Non-pigmented ciliary epithelial cell (primary cell): Measurements from ENCODE around the gene MATN3.

Experiments used
- DNase-seq: peaks from one replicate; pipeline ENCODE4 v3.0.0-alpha.2; 2010; ENCODE audit warnings: low read depth

Gene MATN3

GRCh38 chr2:20005067-20005627, 7.3 kb downstream of the MATN3 start:
- no peak for DNase-seq

- no peak for DNase-seq
Measured at GRCh38 chr2:20001361-20001863, 11.1 kb downstream of the MATN3 start.

- DNase-seq = no peak
Measured at GRCh38 chr2:19993731-19994130, 18.7 kb downstream of the MATN3 start.

- no peak for DNase-seq
Measured at GRCh38 chr2:19991895-19992294, 20.6 kb downstream of the MATN3 start.

GRCh38 chr2:19990416-19990728, 22.1 kb downstream of the MATN3 start:
- DNase-seq = no peak

GRCh38 chr2:19989667-19990415, 22.6 kb downstream of the MATN3 start, which contains the start of gene WDR35:
Gene WDR35, minus strand, starts transcription at chr2:19990105. Its CDS starts 90 bp downstream, at chr2:19990015.
- peak; percentile 35 for DNase-seq

GRCh38 chr2:19989342-19989666, 23.2 kb downstream of the MATN3 start:
- DNase-seq = no peak

- no peak for DNase-seq
Measured at GRCh38 chr2:19988600-19988999, 23.9 kb downstream of the MATN3 start.

GRCh38 chr2:19987936-19988335, 24.5 kb downstream of the MATN3 start:
- no peak for DNase-seq

GRCh38 chr2:19982268-19982667, 30.2 kb downstream of the MATN3 start:
- DNase-seq = no peak

- no peak for DNase-seq
Measured at GRCh38 chr2:19979932-19980331, 32.5 kb downstream of the MATN3 start.

- DNase-seq = no peak
Measured at GRCh38 chr2:19973466-19973865, 39.0 kb downstream of the MATN3 start.

GRCh38 chr2:19971691-19972090, 40.8 kb downstream of the MATN3 start:
- no peak for DNase-seq

- DNase-seq = no peak
Measured at GRCh38 chr2:19963386-19963785, 49.1 kb downstream of the MATN3 start.

GRCh38 chr2:19955544-19956422, 56.7 kb downstream of the MATN3 start:
- peak; percentile 42 for DNase-seq

GRCh38 chr2:19949071-19949470, 63.4 kb downstream of the MATN3 start:
- DNase-seq = no peak

- no peak for DNase-seq
Measured at GRCh38 chr2:19947184-19947940, 65.1 kb downstream of the MATN3 start.

GRCh38 chr2:19944205-19944845, 68.1 kb downstream of the MATN3 start:
- no peak for DNase-seq

- DNase-seq = no peak
Measured at GRCh38 chr2:19943189-19943588, 69.3 kb downstream of the MATN3 start.

GRCh38 chr2:19942199-19942598, 70.3 kb downstream of the MATN3 start:
- DNase-seq = no peak
